H1 (cell line): ENCODE data around the gene DXO. TPM values are rescaled to one million over a fixed set of nuclear protein-coding genes. Genes with fewer than 3 reads are reported as not detected.
"Not testable (repeated sequence)": the region's sequence is repeated elsewhere in the genome, so short reads cannot be mapped to it uniquely, and the experiment has no call there.

ENCODE experiments used
- CTCF ChIA-PET: fragments of 300-600 bp; sonication (Branson Sonifier 250); formaldehyde crosslinking; loops from one replicate; lab custom pipeline; 2021; ENCODE audit not compliant: partially characterized antibody; lab: Charles Lee
- POLR2A ChIA-PET: fragments of 300-600 bp; sonication (Branson Sonifier 250); formaldehyde crosslinking; loops from one replicate; lab custom pipeline; 2021; ENCODE audit warnings: inconsistent platforms; ENCODE audit not compliant: partially characterized antibody; lab: Charles Lee
- DNase-seq, 2 experiments: peaks; one replicate each; pipeline versions ENCODE4 v3.0.0 to v3.0.0-alpha.2; 2010 to 2022; ENCODE audit warnings: low spot score in 2 of 2, low read depth in 1 of 2, mixed read lengths in 1 of 2
- FAIRE-seq: peaks from 2 replicates; lab custom pipeline; 2011; peaks lifted over from hg19 to GRCh38; lab: Jason Lieb, UNC
- H2AFZ ChIP-seq: 2 replicates; pipeline ENCODE4 v1.8.1; 2012; ENCODE audit warnings: low read length, inconsistent platforms
- H2AK5ac ChIP-seq: 2 replicates; pipeline ENCODE4 v1.6.1; 2013; ENCODE audit warnings: low read depth, low read length
- H2BK120ac ChIP-seq: replicated peaks from 2 replicates; pipeline ENCODE3; 2013; ENCODE audit warnings: low read depth, low read length, inconsistent platforms
- H2BK12ac ChIP-seq: 2 replicates; pipeline ENCODE4 v1.6.1; 2013; ENCODE audit warnings: low read depth, low read length
- H2BK15ac ChIP-seq: 2 replicates; pipeline ENCODE4 v1.6.1; 2013; ENCODE audit warnings: low read length
- H2BK20ac ChIP-seq: 2 replicates; pipeline ENCODE4 v1.6.1; 2013; ENCODE audit warnings: low read length
- H2BK5ac ChIP-seq: 2 replicates; pipeline ENCODE4 v1.6.1; 2013; ENCODE audit warnings: low read depth, low read length
- H3K14ac ChIP-seq: 2 replicates; pipeline ENCODE4 v1.6.1; 2013; ENCODE audit warnings: inconsistent platforms; ENCODE audit not compliant: insufficient read length
- H3K18ac ChIP-seq: 2 replicates; pipeline ENCODE4 v1.6.1; 2013; ENCODE audit warnings: low read length; ENCODE audit errors: extremely low read depth
- H3K23ac ChIP-seq: 2 replicates; pipeline ENCODE4 v1.6.1; 2013; ENCODE audit warnings: inconsistent platforms; ENCODE audit not compliant: insufficient read length
- H3K23me2 ChIP-seq: 2 replicates; pipeline ENCODE4 v1.6.1; 2013; ENCODE audit warnings: low read depth, low read length
- H3K27ac ChIP-seq: 2 replicates; pipeline ENCODE4 v1.6.1; 2011; ENCODE audit warnings: low read depth, low read length, inconsistent platforms
- H3K27me3 ChIP-seq, 4 experiments: replicated peaks in 1 of 4; 1 replicate in 1 of 4; 2 replicates in 3 of 4; pipeline versions ENCODE4 v1.6.1 to v1.8.1; 2011 to 2013; ENCODE audit warnings: low read length in 3 of 4, mild to moderate bottlenecking in 3 of 4, inconsistent platforms in 2 of 4, mixed read lengths in 2 of 4, moderate library complexity in 1 of 4; ENCODE audit not compliant: control insufficient read depth in 3 of 4, insufficient read depth in 3 of 4; ENCODE audit errors: extremely low read depth in 1 of 4
- H3K36me3 ChIP-seq, 4 experiments: 2 replicates each; pipeline versions ENCODE4 v1.6.1 to v1.8.1; 2011 to 2013; ENCODE audit warnings: mild to moderate bottlenecking in 4 of 4, low read length in 3 of 4, moderate library complexity in 2 of 4, control low read depth in 1 of 4, inconsistent platforms in 1 of 4; ENCODE audit not compliant: insufficient read depth in 4 of 4, control insufficient read depth in 2 of 4
- H3K4ac ChIP-seq: replicated peaks from 2 replicates; pipeline ENCODE3; 2013; ENCODE audit warnings: low read length, low read depth, mixed read lengths, inconsistent platforms; ENCODE audit not compliant: insufficient read length
- H3K4me1 ChIP-seq, 4 experiments: replicated peaks in 1 of 4; 1 replicate in 1 of 4; 2 replicates in 3 of 4; pipeline versions ENCODE4 v1.6.1 to v1.8.1; 2011 to 2013; ENCODE audit warnings: low read length in 3 of 4, inconsistent platforms in 2 of 4, mixed read lengths in 1 of 4; ENCODE audit not compliant: insufficient read depth in 4 of 4, control insufficient read depth in 3 of 4
- H3K4me2 ChIP-seq, 2 experiments: 2 replicates each; pipeline versions ENCODE4 v1.6.1 to v1.8.1; 2011 to 2013; ENCODE audit warnings: low read depth in 2 of 2, low read length in 2 of 2, control low read depth in 1 of 2, inconsistent platforms in 1 of 2, mild to moderate bottlenecking in 1 of 2; ENCODE audit not compliant: insufficient read depth in 1 of 2
- H3K4me3 ChIP-seq, 4 experiments: fragments of 200-600, 300-600 bp in 1 of 4; sonication (generic), shearing (Covaris generic), sonication (Bioruptor Twin) in 1 of 4; 2 replicates each; pipeline versions ENCODE4 v1.5.1 to v1.8.1; 2011 to 2016; ENCODE audit warnings: low read length in 4 of 4, low read depth in 3 of 4, control low read depth in 2 of 4, inconsistent platforms in 2 of 4, mild to moderate bottlenecking in 2 of 4, mixed read lengths in 1 of 4, moderate library complexity in 1 of 4; ENCODE audit not compliant: insufficient read depth in 2 of 4; ENCODE audit errors: extremely low read depth in 1 of 4
- H3K56ac ChIP-seq: replicated peaks from 2 replicates; pipeline ENCODE3; 2013; ENCODE audit warnings: low read depth, mild to moderate bottlenecking, mixed read lengths, low read length, inconsistent platforms; ENCODE audit not compliant: insufficient read length
- H3K79me1 ChIP-seq: 2 replicates; pipeline ENCODE4 v1.6.1; 2013; ENCODE audit warnings: low read depth, low read length, control low read depth
- H3K79me2 ChIP-seq, 2 experiments: 2 replicates each; pipeline versions ENCODE4 v1.6.1 to v1.8.1; 2012 to 2013; ENCODE audit warnings: low read length in 2 of 2, mild to moderate bottlenecking in 2 of 2, inconsistent platforms in 1 of 2; ENCODE audit not compliant: insufficient read depth in 2 of 2, control insufficient read depth in 1 of 2
- H3K9ac ChIP-seq, 4 experiments: replicated peaks in 1 of 4; 1 replicate in 1 of 4; 2 replicates in 3 of 4; pipeline versions ENCODE4 v1.6.1 to v1.8.1; 2011 to 2013; ENCODE audit warnings: low read depth in 3 of 4, low read length in 3 of 4, control low read depth in 2 of 4, mild to moderate bottlenecking in 2 of 4, moderate library complexity in 2 of 4, inconsistent platforms in 1 of 4; ENCODE audit errors: extremely low read depth in 1 of 4
- H3K9me3 ChIP-seq, 2 experiments: 2 replicates each; pipeline versions ENCODE4 v1.6.1 to v1.8.1; 2012 to 2013; ENCODE audit warnings: mild to moderate bottlenecking in 2 of 2, moderate library complexity in 2 of 2, control low read depth in 1 of 2, inconsistent platforms in 1 of 2, low read depth in 1 of 2, low read length in 1 of 2, mixed read lengths in 1 of 2; ENCODE audit not compliant: insufficient read depth in 2 of 2
- H4K20me1 ChIP-seq, 2 experiments: replicated peaks in 1 of 2; 2 replicates each; pipeline versions ENCODE3 to v1.8.1; 2011 to 2013; ENCODE audit warnings: inconsistent platforms in 2 of 2, low read length in 2 of 2, mild to moderate bottlenecking in 1 of 2; ENCODE audit not compliant: insufficient read depth in 2 of 2, control insufficient read depth in 1 of 2
- H4K5ac ChIP-seq: 2 replicates; pipeline ENCODE4 v1.6.1; 2013; ENCODE audit warnings: low read length, low read depth, mixed read lengths, inconsistent platforms; ENCODE audit not compliant: insufficient read length
- H4K8ac ChIP-seq: 2 replicates; pipeline ENCODE4 v1.8.0; 2013; ENCODE audit warnings: mild to moderate bottlenecking, moderate library complexity, low read length, inconsistent platforms; ENCODE audit not compliant: insufficient read depth; ENCODE audit errors: extremely low read depth
- H4K91ac ChIP-seq: replicated peaks from 2 replicates; pipeline ENCODE3; 2013; ENCODE audit warnings: low read length, mixed read lengths, inconsistent platforms; ENCODE audit not compliant: insufficient read length
- WGBS, 2 experiments: shearing (Covaris generic) in 1 of 2; methylation state at CpG; one replicate each; pipeline versions ENCODE4 v1.1.6 to v1.1.7; 2013 to 2015; ENCODE audit warnings: low lambda C conversion rate in 2 of 2, mixed read lengths in 2 of 2, inconsistent platforms in 1 of 2, low coverage in 1 of 2, missing lambda C conversion rate in 1 of 2; ENCODE audit not compliant: insufficient replicate concordance in 2 of 2, insufficient coverage in 1 of 2, insufficient read length in 1 of 2; ENCODE audit errors: extremely low coverage in 1 of 2, missing lambda C conversion rate in 1 of 2; 5-methylcytosine and 5-hydroxymethylcytosine counted together
- polyA plus RNA-seq, 7 experiments: library from polyadenylated mRNA; depleted of rRNA in 3 of 7; stranded (reverse) in 5 of 7; unstranded in 2 of 7; fragments of >200 nt in 5 of 7; fragments of 200-250 nt in 2 of 7; gene quantifications; 1 replicate in 5 of 7; 2 replicates in 1 of 7; 4 replicates in 1 of 7; pipeline versions ENCODE4 v1.2.1 to v1.2.3, GENCODE V29; 2011 to 2013; ENCODE audit warnings: missing spikeins in 2 of 7, mixed read lengths in 2 of 7
- total RNA-seq: library from RNA; stranded (reverse); fragmentation: NEBNext Ultra II Directional; extraction: Animal tissue kit (Norgen Biotek cat#: 25700); gene quantifications from 2 replicates; pipeline ENCODE4 v1.2.1, GENCODE V29; 2021

The DXO gene
- total and polyA plus RNA-seq, 2 of the 8 experiments (the other 6 are each of a cell fraction or from before 2014, with no cell fraction given): 14.7 to 23.9 TPM

- H2AK5ac ChIP-seq, H3K23ac ChIP-seq, H3K56ac ChIP-seq, H3K27ac ChIP-seq, H2BK15ac ChIP-seq, H3K79me2 ChIP-seq, H3K9me3 ChIP-seq, POLR2A ChIA-PET, FAIRE-seq, H3K4me2 ChIP-seq, H3K4me1 ChIP-seq, H2BK120ac ChIP-seq, H4K91ac ChIP-seq, H2AFZ ChIP-seq, H3K9ac ChIP-seq, H4K20me1 ChIP-seq, CTCF ChIA-PET, H3K79me1 ChIP-seq, H2BK5ac ChIP-seq, H3K18ac ChIP-seq, H3K4ac ChIP-seq, H2BK12ac ChIP-seq, H4K8ac ChIP-seq, H3K23me2 ChIP-seq, H3K14ac ChIP-seq, H3K4me3 ChIP-seq, H2BK20ac ChIP-seq, H4K5ac ChIP-seq, H3K27me3 ChIP-seq, H3K36me3 ChIP-seq, DNase-seq: not testable (repeated sequence)
- WGBS, 2 experiments: no CpG with 5 or more reads among the region's 7 CpGs
These were observed 9.8 kb upstream of the DXO start, which contains the start of gene C4A for GRCh38 chr6:31981744-31982143. TSS of gene C4A (plus strand) at chr6:31982057. CDS start at chr6:31982108, 51 bp downstream.

DNA sequence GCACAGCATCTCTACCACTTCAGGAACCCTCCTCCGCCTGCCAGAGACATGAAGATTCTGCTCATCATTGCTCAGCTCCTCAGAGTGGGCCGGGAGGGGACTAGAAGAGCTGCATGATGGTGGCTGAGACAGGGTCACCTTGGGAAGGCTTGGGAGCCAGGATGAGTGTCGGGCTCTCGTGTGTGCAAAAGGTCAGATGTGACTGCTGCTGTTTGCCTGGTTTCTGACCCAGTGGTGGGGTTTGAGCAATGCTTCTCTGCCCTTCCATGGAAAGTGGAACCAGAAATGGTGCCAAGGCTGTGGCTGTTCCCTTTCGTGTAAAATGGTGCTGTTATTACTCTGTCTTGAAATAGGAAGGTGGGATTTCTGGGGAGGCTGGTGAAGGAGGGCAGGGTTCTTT is 9.1 kb upstream of the DXO start:
- not testable (repeated sequence) for FAIRE-seq

More for the DNA sequence above, 9.1 kb upstream of the DXO start:
- H3K56ac ChIP-seq, H4K5ac ChIP-seq, H3K4me3 ChIP-seq, H2AFZ ChIP-seq, H3K23ac ChIP-seq, H3K79me2 ChIP-seq, H2BK12ac ChIP-seq, H4K20me1 ChIP-seq, POLR2A ChIA-PET, H2BK20ac ChIP-seq, H3K14ac ChIP-seq, H3K4me1 ChIP-seq, H4K91ac ChIP-seq, DNase-seq, H3K36me3 ChIP-seq, H2AK5ac ChIP-seq, H3K27ac ChIP-seq, H3K18ac ChIP-seq, H3K23me2 ChIP-seq, H3K9ac ChIP-seq, H2BK5ac ChIP-seq, CTCF ChIA-PET, H3K79me1 ChIP-seq, H3K9me3 ChIP-seq, H4K8ac ChIP-seq, H2BK120ac ChIP-seq, H3K27me3 ChIP-seq, H3K4me2 ChIP-seq, H3K4ac ChIP-seq, H2BK15ac ChIP-seq: not testable (repeated sequence)
- no CpG with 5 or more reads among the region's 5 CpGs for WGBS, 2 experiments
